ENCODE results near the gene PPCDC.

PPCDC gene

GRCh38 chr15:75023181-75023871, at the start of gene PPCDC:
TSS of gene PPCDC (plus strand) at chr15:75023590. CDS start at chr15:75028319, 4,729 bp downstream.
- in situ Hi-C loops (cut with MboI; ENCODE audit: low sequenced_read_pairs) = no loop called here

DNA sequence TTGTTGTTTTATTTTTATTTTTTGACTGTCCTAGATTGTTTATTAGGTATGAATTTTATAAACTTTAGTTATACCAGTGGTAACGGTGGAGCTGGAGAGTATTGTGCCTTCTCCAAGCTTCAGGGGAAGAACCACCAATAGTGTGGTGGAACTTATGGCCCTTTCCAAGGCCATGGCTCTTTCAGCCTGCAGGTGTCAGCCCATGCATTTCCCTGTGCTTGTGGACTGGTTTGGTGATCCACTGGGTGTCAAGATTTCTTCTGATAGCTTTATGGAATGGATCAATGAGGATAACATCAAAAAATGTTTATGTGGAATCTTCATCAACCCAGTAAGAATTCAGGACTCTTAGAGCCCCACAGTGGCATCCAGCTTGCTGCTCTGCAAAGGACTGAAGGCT, 47.2 kb upstream of the PPCDC start:
- in situ Hi-C loops (cut with MboI; ENCODE audit: low sequenced_read_pairs) = no loop called here

- in situ Hi-C loops (cut with MboI; ENCODE audit: low sequenced_read_pairs) = no loop called here
Measured at GRCh38 chr15:74977599-74977998, 45.8 kb upstream of the PPCDC start.

GRCh38 chr15:74978077-74978476, 45.3 kb upstream of the PPCDC start:
- in situ Hi-C loops (cut with MboI; ENCODE audit: low sequenced_read_pairs) = no loop called here

- in situ Hi-C loops (cut with MboI; ENCODE audit: low sequenced_read_pairs) = no loop called here
Measured at GRCh38 chr15:74978503-74978902, 44.9 kb upstream of the PPCDC start.

- in situ Hi-C loops (cut with MboI; ENCODE audit: low sequenced_read_pairs) = no loop called here
Measured at GRCh38 chr15:74982183-74982582, 41.2 kb upstream of the PPCDC start.

DNA sequence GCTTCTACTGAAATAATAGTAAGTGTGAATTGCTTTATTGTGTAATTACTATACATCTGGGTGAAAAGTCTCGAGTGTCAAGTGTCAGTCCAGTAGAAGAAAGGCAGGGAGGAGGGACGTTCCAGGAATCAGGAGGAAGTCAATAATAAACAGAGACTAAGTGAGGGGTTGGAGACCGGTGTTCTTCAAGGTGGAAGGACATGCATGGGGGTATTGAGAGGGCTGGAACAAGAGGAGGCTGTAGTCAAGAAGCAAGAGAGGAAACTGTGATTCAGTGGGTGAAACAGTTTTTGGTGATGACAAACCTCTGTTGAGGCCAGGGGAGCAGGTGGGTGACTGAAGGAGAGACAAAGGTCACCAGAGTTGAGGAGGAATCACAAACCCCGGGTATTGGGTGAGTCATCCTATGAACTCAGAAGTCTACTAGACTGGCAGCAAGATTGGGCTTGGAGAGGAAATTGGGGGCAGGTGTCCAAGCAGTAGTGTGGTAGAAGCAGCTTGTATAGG, 39.6 kb upstream of the PPCDC start:
- in situ Hi-C loops (cut with MboI; ENCODE audit: low sequenced_read_pairs) = no loop called here

DNA sequence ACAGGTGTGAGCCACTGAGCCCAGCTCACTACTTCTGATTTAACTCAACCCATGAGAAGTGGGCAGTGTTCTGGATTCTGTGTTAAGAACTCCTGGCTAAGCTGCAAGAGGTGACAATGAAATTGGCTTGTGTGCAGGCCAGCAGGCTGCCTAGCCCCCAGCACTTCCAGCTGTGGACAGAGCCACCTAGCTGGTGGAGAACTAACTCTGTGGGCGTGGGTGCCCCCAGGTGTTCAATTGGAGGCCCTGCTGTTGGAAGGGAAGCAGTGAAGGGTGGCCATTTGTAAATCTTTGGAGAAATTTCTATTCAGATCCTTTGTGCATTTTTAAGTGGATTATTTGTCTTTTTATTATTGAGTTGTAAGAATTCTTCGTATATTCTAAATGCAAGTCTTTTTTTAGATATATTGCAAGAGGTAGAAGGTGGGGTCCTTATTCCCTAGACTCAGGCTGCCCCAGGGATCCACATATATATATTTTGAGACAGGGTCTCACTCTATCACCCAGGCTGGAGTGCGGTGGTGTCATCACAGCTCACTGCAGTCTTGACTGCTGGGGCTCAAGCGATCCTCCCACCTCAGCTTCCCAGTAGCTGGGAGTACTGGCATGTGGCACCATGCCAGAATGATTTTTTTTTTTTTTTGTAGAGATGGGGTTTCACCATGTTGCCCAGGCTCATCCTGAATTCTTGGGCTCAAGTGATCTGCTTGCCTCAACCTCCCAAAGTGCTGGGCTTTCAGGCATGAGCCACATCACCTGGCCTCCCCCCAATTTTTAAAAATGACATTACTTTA, 35.2 kb upstream of the PPCDC start:
- in situ Hi-C loops (cut with MboI; ENCODE audit: low sequenced_read_pairs) = no loop called here

DNA sequence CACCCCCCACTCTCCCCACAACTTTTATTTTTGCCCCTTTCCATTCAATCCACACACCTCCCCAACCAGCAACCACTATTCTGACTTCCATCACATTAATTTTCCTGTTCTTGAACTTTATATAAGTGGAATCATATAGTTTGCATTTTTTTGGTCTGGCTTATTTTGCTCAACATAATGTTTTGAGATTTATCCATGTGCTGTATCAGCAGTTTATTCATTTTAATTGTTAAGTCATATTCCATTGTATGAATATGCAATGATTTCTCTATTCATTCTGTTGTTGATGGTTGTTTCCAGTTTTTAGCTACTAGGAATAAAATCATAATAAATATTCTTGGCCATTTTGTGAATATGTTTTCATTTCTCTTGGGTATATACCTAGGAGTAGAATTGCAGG, 33.9 kb upstream of the PPCDC start:
- in situ Hi-C loops (cut with MboI; ENCODE audit: low sequenced_read_pairs) = no loop called here

GRCh38 chr15:74992619-74993018, 30.8 kb upstream of the PPCDC start:
- in situ Hi-C loops (cut with MboI; ENCODE audit: low sequenced_read_pairs) = no loop called here

DNA sequence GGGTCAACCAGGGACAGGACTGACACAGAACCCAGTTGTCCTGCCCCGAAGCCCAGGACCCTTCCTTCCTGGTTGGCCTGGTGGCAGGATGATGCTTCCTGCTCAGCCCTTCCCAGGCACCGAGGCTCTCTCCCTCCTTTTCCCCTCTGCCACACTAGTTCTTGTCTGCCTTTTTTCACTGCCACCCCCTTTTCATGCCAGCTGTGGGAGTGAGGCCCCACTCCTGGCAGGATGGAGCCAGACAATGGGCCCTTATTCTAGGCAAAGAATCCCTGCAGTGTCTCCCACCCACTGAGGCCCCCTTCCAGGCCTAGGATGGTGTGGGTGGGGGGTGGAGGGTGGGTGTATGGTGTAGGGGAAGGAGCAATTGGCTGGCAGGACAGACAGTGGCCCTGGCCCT, 29.2 kb upstream of the PPCDC start:
- in situ Hi-C loops (cut with MboI; ENCODE audit: low sequenced_read_pairs) = no loop called here

- in situ Hi-C loops (cut with MboI; ENCODE audit: low sequenced_read_pairs) = no loop called here
Measured at GRCh38 chr15:74994685-74995084, 28.7 kb upstream of the PPCDC start.

DNA sequence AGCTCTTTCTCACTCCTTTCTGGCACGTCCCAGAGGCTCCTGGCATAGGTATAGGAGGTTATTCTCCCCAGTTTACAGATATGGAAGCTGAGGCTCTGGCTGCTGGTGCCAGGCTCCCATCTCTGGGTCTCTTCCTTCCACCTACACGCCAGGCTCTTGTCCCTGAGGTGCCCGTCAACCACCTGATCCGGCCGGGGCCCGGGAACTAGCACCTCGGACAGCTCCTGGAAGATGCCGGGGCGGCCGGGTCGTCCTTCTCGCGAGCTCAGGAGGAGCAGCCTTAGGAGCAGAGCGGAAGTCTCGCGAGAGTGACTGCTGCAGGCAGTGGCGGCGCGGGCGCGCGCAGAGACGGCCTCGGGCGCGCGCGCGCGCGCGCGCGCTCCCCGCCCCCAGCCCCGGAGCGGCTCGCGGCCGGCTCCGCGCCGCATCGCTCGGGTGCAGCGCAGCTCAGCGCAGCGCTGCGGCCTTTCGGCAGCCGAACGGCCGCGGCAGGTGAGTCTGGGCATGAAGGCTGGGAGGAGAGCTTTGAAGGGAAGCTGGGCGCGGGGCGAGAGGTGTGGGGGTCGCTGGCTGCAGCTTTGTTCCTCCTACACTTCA, 28.1 kb upstream of the PPCDC start, which contains the start of gene SCAMP5:
SCAMP5 (plus strand) TSS at position 382 of the 597 bp plus-strand sequence. CDS start 16,277 bp downstream, outside the sequence.
- in situ Hi-C loops (cut with MboI; ENCODE audit: low sequenced_read_pairs) = no loop called here

DNA sequence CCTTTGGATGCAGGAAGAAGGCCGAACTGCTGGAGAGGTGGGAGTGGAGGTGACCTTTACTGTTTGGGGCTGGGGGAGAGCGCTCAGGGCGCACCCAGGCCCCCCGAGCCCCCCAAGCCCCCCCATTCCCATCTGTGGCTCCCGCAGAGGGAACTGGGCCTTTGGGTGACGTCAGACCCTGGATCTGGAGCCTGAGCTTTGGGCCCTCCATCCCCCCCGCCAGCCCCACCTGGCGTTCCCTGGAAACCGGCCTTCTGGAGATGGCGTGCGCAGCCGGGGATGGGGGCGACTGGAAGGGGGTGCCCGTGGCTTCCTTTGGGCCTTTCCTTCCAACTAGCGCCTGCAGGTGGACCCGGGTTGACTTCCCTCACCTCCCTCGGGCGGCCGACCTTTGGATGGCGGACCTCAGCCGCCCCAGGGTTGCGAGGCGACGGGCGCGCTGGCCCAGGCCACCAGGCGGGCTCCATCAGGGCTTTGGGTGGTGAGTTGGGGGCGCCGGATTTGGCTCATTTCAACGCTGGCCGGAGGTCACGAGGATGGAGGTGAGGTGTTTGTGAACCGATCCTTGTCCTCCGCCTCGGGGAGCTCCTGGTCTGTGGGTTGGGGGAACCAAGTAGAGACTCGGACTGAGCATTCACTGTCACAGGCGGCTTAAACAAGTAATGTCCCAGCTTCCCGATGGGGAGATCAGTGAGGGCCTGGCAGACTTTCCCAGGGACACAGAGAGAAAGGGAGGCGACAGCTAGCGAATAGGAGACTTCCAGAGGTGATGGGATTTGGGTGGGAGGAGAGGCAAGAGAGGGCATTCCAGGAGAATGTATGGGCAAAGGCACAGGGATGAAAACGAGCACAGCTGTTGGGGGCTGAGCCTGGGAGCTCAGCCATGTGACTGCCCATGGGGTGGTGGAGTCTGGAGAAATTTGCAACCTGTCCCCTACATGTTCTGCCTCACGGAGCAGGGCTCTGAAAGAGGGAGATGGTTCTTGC, 27.3 kb upstream of the PPCDC start:
- in situ Hi-C loops (cut with MboI; ENCODE audit: low sequenced_read_pairs) = no loop called here

DNA sequence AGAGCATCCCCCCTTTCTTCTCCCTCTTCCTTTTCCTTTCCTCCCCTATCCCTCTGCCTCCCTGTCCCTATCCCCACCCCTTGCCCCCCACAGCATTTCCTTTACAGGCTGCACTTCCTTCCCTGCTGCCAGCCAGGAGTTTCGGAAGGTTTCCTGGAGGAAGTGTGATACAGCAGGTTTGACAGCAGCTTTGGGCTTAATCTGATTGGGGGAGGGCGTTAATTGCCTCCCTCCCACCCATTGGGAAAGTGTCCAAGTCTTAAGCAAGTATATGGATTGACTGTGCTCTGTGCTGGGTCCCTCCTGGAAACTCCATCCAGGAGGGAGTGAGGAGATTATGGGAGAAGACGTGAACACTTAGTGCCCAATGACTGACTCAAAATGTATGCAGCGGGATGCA, 26.2 kb upstream of the PPCDC start:
- in situ Hi-C loops (cut with MboI; ENCODE audit: low sequenced_read_pairs) = no loop called here

DNA sequence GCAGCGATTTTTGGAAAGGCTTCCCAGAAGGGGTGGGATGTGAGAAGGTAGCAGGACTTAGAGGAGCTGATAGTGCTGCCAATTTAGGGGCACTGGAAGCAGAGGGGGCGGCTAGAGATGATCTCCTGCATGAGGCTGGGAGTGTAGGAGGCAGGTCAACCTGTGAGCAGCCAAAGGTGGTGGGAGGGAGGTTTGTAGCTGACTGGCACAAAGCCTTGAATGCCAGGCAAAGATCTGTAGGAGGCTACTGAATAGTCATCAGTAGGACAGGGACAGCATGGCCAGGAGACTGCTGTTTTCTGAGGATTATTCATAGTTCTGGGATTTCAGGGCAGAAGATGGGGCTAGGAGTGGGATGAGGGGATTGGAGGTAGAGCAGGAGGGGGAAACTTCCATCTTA, 25.8 kb upstream of the PPCDC start:
- in situ Hi-C loops (cut with MboI; ENCODE audit: low sequenced_read_pairs) = no loop called here

DNA sequence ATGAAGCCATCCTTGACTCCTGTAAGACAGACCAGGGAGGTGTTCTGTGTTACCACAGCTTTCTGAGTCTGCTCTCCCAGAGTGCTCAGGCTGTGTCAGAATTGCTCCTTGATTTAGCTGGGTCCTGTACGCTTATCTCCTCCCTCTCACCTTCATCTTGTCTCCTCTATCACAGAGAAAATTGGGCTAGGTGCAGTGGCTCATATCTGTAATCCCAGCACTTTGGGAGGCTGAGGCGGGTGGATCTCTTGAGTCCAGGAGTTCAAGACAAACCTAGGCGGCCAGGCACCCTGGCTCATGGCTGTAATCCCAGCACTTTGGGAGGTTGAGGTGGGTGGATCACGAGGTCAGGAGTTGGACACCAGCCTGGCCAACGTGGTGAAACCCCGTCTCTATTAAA, 22.1 kb upstream of the PPCDC start:
- in situ Hi-C loops (cut with MboI; ENCODE audit: low sequenced_read_pairs) = no loop called here

DNA sequence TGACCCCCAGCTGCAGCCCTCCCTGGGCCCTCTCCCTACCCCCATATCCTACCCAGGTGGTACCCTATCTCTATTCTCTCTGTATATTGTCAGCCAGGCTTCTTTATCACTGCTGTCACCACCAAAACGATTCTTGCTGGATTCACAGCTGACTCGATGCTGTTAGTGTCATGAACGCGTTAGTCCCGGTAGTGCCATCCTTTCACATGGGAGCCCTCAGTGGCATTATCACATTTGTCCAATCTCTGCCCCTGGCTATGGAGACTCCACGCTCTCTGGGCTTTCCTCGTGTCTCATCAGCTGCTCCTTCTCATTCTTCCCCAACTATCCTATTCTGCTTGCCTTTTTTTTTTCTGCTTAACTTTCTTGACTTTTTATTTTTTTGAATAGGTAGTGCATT, 21.0 kb upstream of the PPCDC start:
- in situ Hi-C loops (cut with MboI; ENCODE audit: low sequenced_read_pairs) = no loop called here

DNA sequence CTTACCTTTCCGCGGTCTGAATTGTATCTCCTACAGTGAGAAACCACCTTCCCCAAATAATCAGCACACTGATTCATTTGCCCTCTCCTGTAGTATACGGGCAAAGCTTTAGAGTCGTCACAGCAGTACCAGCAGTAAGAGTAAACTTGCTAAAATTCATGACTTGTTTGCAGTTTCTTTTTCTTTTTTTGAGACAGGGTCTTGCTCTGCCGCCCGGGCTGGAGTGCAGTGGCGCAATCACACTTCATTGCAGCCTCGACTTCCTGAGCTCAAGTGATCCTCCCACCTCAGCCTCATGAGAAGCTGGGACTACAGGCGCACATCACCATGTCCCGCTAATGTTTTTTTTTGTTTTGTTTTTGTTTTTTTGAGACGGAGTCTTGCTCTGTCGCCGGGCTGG, 16.2 kb upstream of the PPCDC start:
- in situ Hi-C loops (cut with MboI; ENCODE audit: low sequenced_read_pairs) = no loop called here

DNA sequence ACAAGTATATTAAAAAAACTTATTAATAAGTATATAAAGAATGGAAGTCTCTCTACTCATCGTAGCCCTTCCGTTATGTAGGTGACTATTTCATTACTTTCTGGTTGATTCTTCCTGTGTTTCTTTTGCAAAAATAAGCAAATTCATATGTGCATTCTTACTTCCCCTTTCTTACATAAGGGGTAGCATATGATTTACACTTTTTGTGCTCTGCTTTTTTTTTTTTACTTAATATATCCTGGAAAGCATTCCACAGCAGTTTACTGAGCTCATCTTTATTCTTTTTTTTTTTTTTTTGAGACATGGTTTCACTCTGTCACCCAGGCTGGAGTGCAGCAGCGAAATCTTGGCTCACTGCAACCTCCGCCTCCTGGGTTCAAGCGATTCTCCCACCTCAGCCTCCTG, 15.2 kb upstream of the PPCDC start:
- in situ Hi-C loops (cut with MboI; ENCODE audit: low sequenced_read_pairs) = no loop called here

All from hTERT RPE-1 (cell line).